Measurements from ENCODE around the gene RTN4. TPM values are rescaled to one million over a fixed set of nuclear protein-coding genes. Genes with fewer than 3 reads are reported as not detected.

Gene RTN4
- total and polyA plus RNA-seq, 4 donors: 168 to 311 (median 230) TPM

- Histone ChIP-seq H3K9me3 (ENCODE audit: control insufficient read depth in 4 of 4, insufficient read depth in 3 of 4, low read length in 3 of 4) (no peaks in the 10 kb centered on the region), H3K27ac (ENCODE audit: low read depth in 1 of 2, low read length in 1 of 2) (no peak overlapping the region), H3K9ac (ENCODE audit: insufficient read depth in 1 of 2, low read length in 2 of 2) (no peak overlapping the region), H3K4me3 (no peak overlapping the region), H3K4me1 (ENCODE audit: control insufficient read depth in 5 of 5, insufficient read depth in 5 of 5, low read length in 5 of 5) (peaks cover 0 to 8% (median 5%) of the 10 kb centered on the region in 5 donors), H3K27me3 (ENCODE audit: control insufficient read depth in 3 of 3, insufficient read depth in 3 of 3, low read length in 2 of 3) (no peaks in the 10 kb centered on the region), H3K36me3 (ENCODE audit: control insufficient read depth in 4 of 4, insufficient read depth in 4 of 4, low read length in 4 of 4) (peaks cover 3 to 14% (median 5%) of the 10 kb centered on the region in 4 donors)
- 71 to 85% methylated on average over 3 of the region's 3 CpGs for WGBS, 2 donors
- TF ChIP-seq CTCF (IDR thresholded peaks at IDR 0.05; ENCODE audit: control extremely low read depth, extremely low read depth): no peak
- DNase-seq (no peak), ATAC-seq (ENCODE audit: insufficient read depth, low FRiP score) (no peak)
These were observed 61.6 kb downstream of the RTN4 start for GRCh38 chr2:54988612-54989011.

GRCh38 chr2:54986264-54986663 is 64.0 kb downstream of the RTN4 start:
- no peak for TF ChIP-seq CTCF (IDR thresholded peaks at IDR 0.05; ENCODE audit: control extremely low read depth, extremely low read depth)
- peaks cover 0 to 9% (median 5%) of the 10 kb centered on the region in 5 donors for H3K4me1 ChIP-seq (ENCODE audit: control insufficient read depth in 5 of 5, insufficient read depth in 5 of 5, low read length in 5 of 5)
- DNase-seq: peak; percentile 53 to 96 (median 90)

GRCh38 chr2:54984476-54984875 is 65.8 kb downstream of the RTN4 start:
- Histone ChIP-seq H3K4me1 (ENCODE audit: control insufficient read depth in 5 of 5, insufficient read depth in 5 of 5, low read length in 5 of 5) (peaks cover 0 to 10% (median 5%) of the 10 kb centered on the region in 5 donors), H3K9me3 (ENCODE audit: control insufficient read depth in 4 of 4, insufficient read depth in 3 of 4, low read length in 3 of 4) (no peaks in the 10 kb centered on the region), H3K27me3 (ENCODE audit: control insufficient read depth in 3 of 3, insufficient read depth in 3 of 3, low read length in 2 of 3) (no peaks in the 10 kb centered on the region), H3K4me3 (no peak overlapping the region), H3K27ac (ENCODE audit: low read depth in 1 of 2, low read length in 1 of 2) (no peak overlapping the region), H3K9ac (ENCODE audit: insufficient read depth in 1 of 2, low read length in 2 of 2) (no peak overlapping the region), H3K36me3 (ENCODE audit: control insufficient read depth in 4 of 4, insufficient read depth in 4 of 4, low read length in 4 of 4) (peaks cover 3 to 18% (median 9%) of the 10 kb centered on the region in 4 donors)
- DNase-seq (no peak), ATAC-seq (ENCODE audit: insufficient read depth, low FRiP score) (no peak)
- no peak for TF ChIP-seq CTCF (IDR thresholded peaks at IDR 0.05; ENCODE audit: control extremely low read depth, extremely low read depth)

More at GRCh38 chr2:54986264-54986663, 64.0 kb downstream of the RTN4 start:
- peaks cover 3 to 16% (median 9%) of the 10 kb centered on the region in 4 donors for H3K36me3 ChIP-seq (ENCODE audit: control insufficient read depth in 4 of 4, insufficient read depth in 4 of 4, low read length in 4 of 4)
- WGBS, 2 donors: 60 to 81% methylated on average over 3 of the region's 3 CpGs
- no peak overlapping the region for H3K9ac ChIP-seq (ENCODE audit: insufficient read depth in 1 of 2, low read length in 2 of 2)
- H3K27ac ChIP-seq (ENCODE audit: low read depth in 1 of 2, low read length in 1 of 2): no peak overlapping the region
- no peak overlapping the region for H3K4me3 ChIP-seq
- ATAC-seq (ENCODE audit: insufficient read depth, low FRiP score): no peak
- H3K9me3 ChIP-seq (ENCODE audit: control insufficient read depth in 4 of 4, insufficient read depth in 3 of 4, low read length in 3 of 4): no peaks in the 10 kb centered on the region
- H3K27me3 ChIP-seq (ENCODE audit: control insufficient read depth in 3 of 3, insufficient read depth in 3 of 3, low read length in 2 of 3): no peaks in the 10 kb centered on the region

Data from lung (tissue), 12 donors.